Fibroblast of lung (primary cell): ENCODE measurements around the gene CLPTM1. TPM values are rescaled to one million over a fixed set of nuclear protein-coding genes. Genes with fewer than 3 reads are reported as not detected.

ENCODE experiments used
- DNase-seq, 2 donors: peaks; one replicate each; pipeline versions ENCODE4 v3.0.0 to v3.0.0-alpha.2; 2010; ENCODE audit warnings: low read depth in 2 of 2
- H2AFZ ChIP-seq: 2 replicates; pipeline ENCODE4 v1.5.1; 2012; ENCODE audit warnings: low read length, control low read depth, inconsistent platforms
- H3K27ac ChIP-seq: 2 replicates; pipeline ENCODE4 v1.5.1; 2011; ENCODE audit warnings: low read length, control low read depth; ENCODE audit not compliant: insufficient read depth
- H3K27me3 ChIP-seq: 2 replicates; pipeline ENCODE4 v1.5.1; 2011; ENCODE audit warnings: mild to moderate bottlenecking, low read length; ENCODE audit not compliant: control insufficient read depth, insufficient read depth
- H3K36me3 ChIP-seq: 2 replicates; pipeline ENCODE4 v1.5.1; 2011; ENCODE audit warnings: low read length; ENCODE audit not compliant: control insufficient read depth, insufficient read depth
- H3K4me1 ChIP-seq: 2 replicates; pipeline ENCODE4 v1.5.1; 2011; ENCODE audit warnings: low read length; ENCODE audit not compliant: control insufficient read depth, insufficient read depth; ENCODE audit errors: extremely low read depth
- H3K4me2 ChIP-seq: 2 replicates; pipeline ENCODE4 v1.5.1; 2011; ENCODE audit warnings: low read length, control low read depth; ENCODE audit not compliant: insufficient read depth; ENCODE audit errors: extremely low read depth
- H3K4me3 ChIP-seq, 4 experiments: fragments of 200-600 bp in 1 of 4; sonication (generic) in 1 of 4; replicated peaks in 1 of 4; 2 replicates each; pipeline ENCODE4 v1.5.1; 2011 to 2016; ENCODE audit warnings: low read length in 4 of 4, low read depth in 3 of 4, mild to moderate bottlenecking in 3 of 4, control low read depth in 2 of 4, inconsistent platforms in 1 of 4, mixed read lengths in 1 of 4; ENCODE audit not compliant: insufficient read depth in 1 of 4; ENCODE audit errors: control extremely low read depth in 1 of 4
- H3K79me2 ChIP-seq: 2 replicates; pipeline ENCODE4 v1.5.1; 2012; ENCODE audit warnings: mild to moderate bottlenecking, low read length, inconsistent platforms; ENCODE audit not compliant: control insufficient read depth, insufficient read depth
- H3K9ac ChIP-seq: 2 replicates; pipeline ENCODE4 v1.5.1; 2011; ENCODE audit warnings: mild to moderate bottlenecking, low read length, control low read depth; ENCODE audit not compliant: insufficient read depth
- H3K9me3 ChIP-seq: 2 replicates; pipeline ENCODE4 v1.5.1; 2012; ENCODE audit warnings: low read depth, low read length; ENCODE audit not compliant: control insufficient read depth, insufficient read depth
- H4K20me1 ChIP-seq: 2 replicates; pipeline ENCODE4 v1.5.1; 2011; ENCODE audit warnings: low read length; ENCODE audit not compliant: control insufficient read depth, insufficient read depth; ENCODE audit errors: extremely low read depth
- EZH2 ChIP-seq: IDR thresholded peaks from 2 replicates; pipeline ENCODE4 v1.5.1; 2012; ENCODE audit warnings: low read length, control low read depth, mild to moderate bottlenecking; ENCODE audit errors: missing control alignments
- polyA plus RNA-seq, 2 donors: library from polyadenylated mRNA; depleted of rRNA in 1 of 2; stranded (reverse) in 1 of 2; unstranded in 1 of 2; fragments of >200 nt; gene quantifications; 2 replicates each; pipeline ENCODE4 v1.2.1, GENCODE V29; 2011 to 2012; ENCODE audit warnings: missing spikeins in 1 of 2
- total RNA-seq: library from RNA; depleted of rRNA; stranded (reverse); fragments of >200 nt; gene quantifications from 2 replicates; pipeline ENCODE4 v1.2.1, GENCODE V29; 2014
- TF ChIP-seq, protein P1 (sequence below), 2 donors: IDR thresholded peaks in 1 of 2; conservative IDR thresholded peaks in 1 of 2; 1 replicate in 1 of 2; 2 replicates in 1 of 2; pipeline ENCODE4 v1.5.1; 2011 to 2012; ENCODE audit warnings: low read length in 2 of 2, control low read depth in 1 of 2, inconsistent platforms in 1 of 2, low read depth in 1 of 2, mild to moderate bottlenecking in 1 of 2

CLPTM1 gene
- total and polyA plus RNA-seq, 2 donors (not counting 1 experiment from before 2014, with no cell fraction given), result 46.7 to 54.4 TPM

DNA sequence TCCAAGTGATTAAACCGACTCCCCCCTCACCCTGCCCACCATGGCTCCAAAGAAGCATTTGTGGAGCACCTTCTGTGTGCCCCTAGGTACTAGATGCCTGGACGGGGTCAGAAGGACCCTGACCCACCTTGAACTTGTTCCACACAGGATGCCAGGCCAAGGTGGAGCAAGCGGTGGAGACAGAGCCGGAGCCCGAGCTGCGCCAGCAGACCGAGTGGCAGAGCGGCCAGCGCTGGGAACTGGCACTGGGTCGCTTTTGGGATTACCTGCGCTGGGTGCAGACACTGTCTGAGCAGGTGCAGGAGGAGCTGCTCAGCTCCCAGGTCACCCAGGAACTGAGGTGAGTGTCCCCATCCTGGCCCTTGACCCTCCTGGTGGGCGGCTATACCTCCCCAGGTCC is 47.6 kb upstream of the CLPTM1 start:
- DNase-seq, result no peak
- peaks cover 6% of the 10 kb centered on the region for H3K4me1 ChIP-seq
- no peak overlapping the region for H3K4me2 ChIP-seq
- TF ChIP-seq EZH2, result no peak
- no peaks in the 10 kb centered on the region for H4K20me1 ChIP-seq
- H2AFZ ChIP-seq, result no peak overlapping the region
- H3K9ac ChIP-seq, result no peak overlapping the region
- peaks cover 9% of the 10 kb centered on the region for H3K27me3 ChIP-seq
- H3K79me2 ChIP-seq, result no peaks in the 10 kb centered on the region
- H3K4me3 ChIP-seq, result no peak overlapping the region
- no peak overlapping the region for H3K27ac ChIP-seq
- H3K9me3 ChIP-seq, result no peaks in the 10 kb centered on the region
- peaks cover 2% of the 10 kb centered on the region for H3K36me3 ChIP-seq

DNA sequence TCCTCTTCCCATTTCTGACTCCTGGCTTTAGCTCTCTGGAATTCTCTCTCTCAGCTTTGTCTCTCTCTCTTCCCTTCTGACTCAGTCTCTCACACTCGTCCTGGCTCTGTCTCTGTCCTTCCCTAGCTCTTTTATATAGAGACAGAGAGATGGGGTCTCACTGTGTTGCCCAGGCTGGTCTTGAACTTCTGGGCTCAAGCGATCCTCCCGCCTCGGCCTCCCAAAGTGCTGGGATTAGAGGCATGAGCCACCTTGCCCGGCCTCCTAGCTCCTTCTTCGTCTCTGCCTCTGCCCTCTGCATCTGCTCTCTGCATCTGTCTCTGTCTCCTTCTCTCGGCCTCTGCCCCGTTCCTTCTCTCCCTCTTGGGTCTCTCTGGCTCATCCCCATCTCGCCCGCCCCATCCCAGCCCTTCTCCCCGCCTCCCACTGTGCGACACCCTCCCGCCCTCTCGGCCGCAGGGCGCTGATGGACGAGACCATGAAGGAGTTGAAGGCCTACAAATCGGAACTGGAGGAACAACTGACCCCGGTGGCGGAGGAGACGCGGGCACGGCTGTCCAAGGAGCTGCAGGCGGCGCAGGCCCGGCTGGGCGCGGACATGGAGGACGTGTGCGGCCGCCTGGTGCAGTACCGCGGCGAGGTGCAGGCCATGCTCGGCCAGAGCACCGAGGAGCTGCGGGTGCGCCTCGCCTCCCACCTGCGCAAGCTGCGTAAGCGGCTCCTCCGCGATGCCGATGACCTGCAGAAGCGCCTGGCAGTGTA is 46.9 kb upstream of the CLPTM1 start:
- Histone ChIP-seq H3K9me3 (no peaks in the 10 kb centered on the region), H3K27ac (no peak overlapping the region), H3K36me3 (no peaks in the 10 kb centered on the region), H4K20me1 (no peaks in the 10 kb centered on the region), H3K27me3 (peaks cover 9% of the 10 kb centered on the region), H3K4me2 (no peak overlapping the region), H3K79me2 (no peaks in the 10 kb centered on the region), H3K4me3 (no peak overlapping the region), H3K9ac (no peak overlapping the region), H2AFZ (no peak overlapping the region), H3K4me1 (peaks cover 6% of the 10 kb centered on the region)
- no peak for TF ChIP-seq EZH2
- TF ChIP-seq, protein P1, sequence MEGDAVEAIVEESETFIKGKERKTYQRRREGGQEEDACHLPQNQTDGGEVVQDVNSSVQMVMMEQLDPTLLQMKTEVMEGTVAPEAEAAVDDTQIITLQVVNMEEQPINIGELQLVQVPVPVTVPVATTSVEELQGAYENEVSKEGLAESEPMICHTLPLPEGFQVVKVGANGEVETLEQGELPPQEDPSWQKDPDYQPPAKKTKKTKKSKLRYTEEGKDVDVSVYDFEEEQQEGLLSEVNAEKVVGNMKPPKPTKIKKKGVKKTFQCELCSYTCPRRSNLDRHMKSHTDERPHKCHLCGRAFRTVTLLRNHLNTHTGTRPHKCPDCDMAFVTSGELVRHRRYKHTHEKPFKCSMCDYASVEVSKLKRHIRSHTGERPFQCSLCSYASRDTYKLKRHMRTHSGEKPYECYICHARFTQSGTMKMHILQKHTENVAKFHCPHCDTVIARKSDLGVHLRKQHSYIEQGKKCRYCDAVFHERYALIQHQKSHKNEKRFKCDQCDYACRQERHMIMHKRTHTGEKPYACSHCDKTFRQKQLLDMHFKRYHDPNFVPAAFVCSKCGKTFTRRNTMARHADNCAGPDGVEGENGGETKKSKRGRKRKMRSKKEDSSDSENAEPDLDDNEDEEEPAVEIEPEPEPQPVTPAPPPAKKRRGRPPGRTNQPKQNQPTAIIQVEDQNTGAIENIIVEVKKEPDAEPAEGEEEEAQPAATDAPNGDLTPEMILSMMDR (conservative IDR thresholded peaks at IDR 0.05 in 1 of 2, IDR thresholded peaks at IDR 0.05 in 1 of 2; ENCODE audit: low read depth in 1 of 2, low read length in 2 of 2), result no peak
- DNase-seq, result no peak

DNA sequence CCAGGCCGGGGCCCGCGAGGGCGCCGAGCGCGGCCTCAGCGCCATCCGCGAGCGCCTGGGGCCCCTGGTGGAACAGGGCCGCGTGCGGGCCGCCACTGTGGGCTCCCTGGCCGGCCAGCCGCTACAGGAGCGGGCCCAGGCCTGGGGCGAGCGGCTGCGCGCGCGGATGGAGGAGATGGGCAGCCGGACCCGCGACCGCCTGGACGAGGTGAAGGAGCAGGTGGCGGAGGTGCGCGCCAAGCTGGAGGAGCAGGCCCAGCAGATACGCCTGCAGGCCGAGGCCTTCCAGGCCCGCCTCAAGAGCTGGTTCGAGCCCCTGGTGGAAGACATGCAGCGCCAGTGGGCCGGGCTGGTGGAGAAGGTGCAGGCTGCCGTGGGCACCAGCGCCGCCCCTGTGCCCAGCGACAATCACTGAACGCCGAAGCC is 46.3 kb upstream of the CLPTM1 start:
- H4K20me1 ChIP-seq, result no peaks in the 10 kb centered on the region
- TF ChIP-seq, protein P1 (conservative IDR thresholded peaks at IDR 0.05 in 1 of 2, IDR thresholded peaks at IDR 0.05 in 1 of 2; ENCODE audit: low read depth in 1 of 2, low read length in 2 of 2), result no peak
- no peak for TF ChIP-seq EZH2
- no peak overlapping the region for H2AFZ ChIP-seq
- no peak overlapping the region for H3K4me2 ChIP-seq
- no peak overlapping the region for H3K4me3 ChIP-seq
- H3K27me3 ChIP-seq, result peaks cover 9% of the 10 kb centered on the region
- no peak for DNase-seq
- no peak overlapping the region for H3K9ac ChIP-seq
- no peak overlapping the region for H3K27ac ChIP-seq
- no peaks in the 10 kb centered on the region for H3K79me2 ChIP-seq
- peaks cover 6% of the 10 kb centered on the region for H3K4me1 ChIP-seq
- H3K9me3 ChIP-seq, result no peaks in the 10 kb centered on the region
- H3K36me3 ChIP-seq, result no peaks in the 10 kb centered on the region
